Gastrocnemius medialis (tissue), 4 donors: Measurements from ENCODE around the gene PLPPR1.

ENCODE experiments used
- POLR2A ChIP-seq, 2 donors: fragments of 450-650 bp; IDR thresholded peaks; one replicate each; pipeline ENCODE4 v1.6.1; 2017; ENCODE audit warnings: antibody characterized with exemption in 2 of 2, mild to moderate bottlenecking in 2 of 2, moderate library complexity in 2 of 2
- TF ChIP-seq, protein P1 (sequence below), 5 experiments: fragments of 450-650 bp in 3 of 5; fragments of 200-600 bp in 2 of 5; sonication (generic) in 2 of 5; IDR thresholded peaks in 4 of 5; conservative IDR thresholded peaks in 1 of 5; 1 replicate in 4 of 5; 2 replicates in 1 of 5; pipeline ENCODE4 v1.5.1; 2016 to 2019; ENCODE audit warnings: antibody characterized with exemption in 5 of 5, mild to moderate bottlenecking in 3 of 5, moderate library complexity in 3 of 5

DNA sequence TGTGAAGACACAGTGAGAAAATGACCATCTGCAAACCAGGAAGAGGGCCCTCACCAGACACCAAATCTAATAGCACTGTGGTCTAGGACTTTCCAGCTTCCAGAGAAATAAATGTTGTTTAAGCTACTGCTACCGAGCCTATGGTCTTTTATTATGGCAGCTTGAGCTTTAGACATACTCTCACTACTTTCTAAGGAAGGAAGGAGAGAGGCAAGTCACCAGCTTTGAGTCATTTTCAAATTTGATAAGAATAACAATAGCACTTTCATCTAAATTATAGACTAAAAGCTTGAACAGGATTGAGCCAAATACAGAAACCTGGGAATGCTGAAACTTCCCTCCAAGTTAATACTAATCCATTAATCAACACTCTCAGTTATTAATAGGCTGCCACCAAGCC lies 64.4 kb downstream of the PLPPR1 start:
- no peak for TF ChIP-seq POLR2A (IDR thresholded peaks at IDR 0.05)
- TF ChIP-seq, protein P1, sequence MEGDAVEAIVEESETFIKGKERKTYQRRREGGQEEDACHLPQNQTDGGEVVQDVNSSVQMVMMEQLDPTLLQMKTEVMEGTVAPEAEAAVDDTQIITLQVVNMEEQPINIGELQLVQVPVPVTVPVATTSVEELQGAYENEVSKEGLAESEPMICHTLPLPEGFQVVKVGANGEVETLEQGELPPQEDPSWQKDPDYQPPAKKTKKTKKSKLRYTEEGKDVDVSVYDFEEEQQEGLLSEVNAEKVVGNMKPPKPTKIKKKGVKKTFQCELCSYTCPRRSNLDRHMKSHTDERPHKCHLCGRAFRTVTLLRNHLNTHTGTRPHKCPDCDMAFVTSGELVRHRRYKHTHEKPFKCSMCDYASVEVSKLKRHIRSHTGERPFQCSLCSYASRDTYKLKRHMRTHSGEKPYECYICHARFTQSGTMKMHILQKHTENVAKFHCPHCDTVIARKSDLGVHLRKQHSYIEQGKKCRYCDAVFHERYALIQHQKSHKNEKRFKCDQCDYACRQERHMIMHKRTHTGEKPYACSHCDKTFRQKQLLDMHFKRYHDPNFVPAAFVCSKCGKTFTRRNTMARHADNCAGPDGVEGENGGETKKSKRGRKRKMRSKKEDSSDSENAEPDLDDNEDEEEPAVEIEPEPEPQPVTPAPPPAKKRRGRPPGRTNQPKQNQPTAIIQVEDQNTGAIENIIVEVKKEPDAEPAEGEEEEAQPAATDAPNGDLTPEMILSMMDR (IDR thresholded peaks at IDR 0.05 in 4 of 5, conservative IDR thresholded peaks at IDR 0.05 in 1 of 5), result no peak
